H1 (cell line): Measurements from ENCODE around the gene USP54. TPM values are rescaled to one million over a fixed set of nuclear protein-coding genes. Genes with fewer than 3 reads are reported as not detected.

Experiments used
- CTCF ChIA-PET: fragments of 300-600 bp; sonication (Branson Sonifier 250); formaldehyde crosslinking; loops from one replicate; lab custom pipeline; 2021; ENCODE audit not compliant: partially characterized antibody; lab: Charles Lee
- POLR2A ChIA-PET: fragments of 300-600 bp; sonication (Branson Sonifier 250); formaldehyde crosslinking; loops from one replicate; lab custom pipeline; 2021; ENCODE audit warnings: inconsistent platforms; ENCODE audit not compliant: partially characterized antibody; lab: Charles Lee
- DNase-seq, 2 experiments: peaks; one replicate each; pipeline versions ENCODE4 v3.0.0 to v3.0.0-alpha.2; 2010 to 2022; ENCODE audit warnings: low spot score in 2 of 2, low read depth in 1 of 2, mixed read lengths in 1 of 2
- FAIRE-seq: peaks from 2 replicates; lab custom pipeline; 2011; peaks lifted over from hg19 to GRCh38; lab: Jason Lieb, UNC
- H2AFZ ChIP-seq: 2 replicates; pipeline ENCODE4 v1.8.1; 2012; ENCODE audit warnings: low read length, inconsistent platforms
- H2AK5ac ChIP-seq: 2 replicates; pipeline ENCODE4 v1.6.1; 2013; ENCODE audit warnings: low read depth, low read length
- H2BK120ac ChIP-seq: replicated peaks from 2 replicates; pipeline ENCODE3; 2013; ENCODE audit warnings: low read depth, low read length, inconsistent platforms
- H2BK12ac ChIP-seq: 2 replicates; pipeline ENCODE4 v1.6.1; 2013; ENCODE audit warnings: low read depth, low read length
- H2BK15ac ChIP-seq: 2 replicates; pipeline ENCODE4 v1.6.1; 2013; ENCODE audit warnings: low read length
- H2BK20ac ChIP-seq: 2 replicates; pipeline ENCODE4 v1.6.1; 2013; ENCODE audit warnings: low read length
- H2BK5ac ChIP-seq: 2 replicates; pipeline ENCODE4 v1.6.1; 2013; ENCODE audit warnings: low read depth, low read length
- H3K14ac ChIP-seq: 2 replicates; pipeline ENCODE4 v1.6.1; 2013; ENCODE audit warnings: inconsistent platforms; ENCODE audit not compliant: insufficient read length
- H3K18ac ChIP-seq: 2 replicates; pipeline ENCODE4 v1.6.1; 2013; ENCODE audit warnings: low read length; ENCODE audit errors: extremely low read depth
- H3K23ac ChIP-seq: 2 replicates; pipeline ENCODE4 v1.6.1; 2013; ENCODE audit warnings: inconsistent platforms; ENCODE audit not compliant: insufficient read length
- H3K23me2 ChIP-seq: 2 replicates; pipeline ENCODE4 v1.6.1; 2013; ENCODE audit warnings: low read depth, low read length
- H3K27ac ChIP-seq: 2 replicates; pipeline ENCODE4 v1.6.1; 2011; ENCODE audit warnings: low read depth, low read length, inconsistent platforms
- H3K27me3 ChIP-seq, 4 experiments: replicated peaks in 1 of 4; 1 replicate in 1 of 4; 2 replicates in 3 of 4; pipeline versions ENCODE4 v1.6.1 to v1.8.1; 2011 to 2013; ENCODE audit warnings: low read length in 3 of 4, mild to moderate bottlenecking in 3 of 4, inconsistent platforms in 2 of 4, mixed read lengths in 2 of 4, moderate library complexity in 1 of 4; ENCODE audit not compliant: control insufficient read depth in 3 of 4, insufficient read depth in 3 of 4; ENCODE audit errors: extremely low read depth in 1 of 4
- H3K36me3 ChIP-seq, 4 experiments: 2 replicates each; pipeline versions ENCODE4 v1.6.1 to v1.8.1; 2011 to 2013; ENCODE audit warnings: mild to moderate bottlenecking in 4 of 4, low read length in 3 of 4, moderate library complexity in 2 of 4, control low read depth in 1 of 4, inconsistent platforms in 1 of 4; ENCODE audit not compliant: insufficient read depth in 4 of 4, control insufficient read depth in 2 of 4
- H3K4ac ChIP-seq: replicated peaks from 2 replicates; pipeline ENCODE3; 2013; ENCODE audit warnings: low read length, low read depth, mixed read lengths, inconsistent platforms; ENCODE audit not compliant: insufficient read length
- H3K4me1 ChIP-seq, 4 experiments: replicated peaks in 1 of 4; 1 replicate in 1 of 4; 2 replicates in 3 of 4; pipeline versions ENCODE4 v1.6.1 to v1.8.1; 2011 to 2013; ENCODE audit warnings: low read length in 3 of 4, inconsistent platforms in 2 of 4, mixed read lengths in 1 of 4; ENCODE audit not compliant: insufficient read depth in 4 of 4, control insufficient read depth in 3 of 4
- H3K4me2 ChIP-seq, 2 experiments: 2 replicates each; pipeline versions ENCODE4 v1.6.1 to v1.8.1; 2011 to 2013; ENCODE audit warnings: low read depth in 2 of 2, low read length in 2 of 2, control low read depth in 1 of 2, inconsistent platforms in 1 of 2, mild to moderate bottlenecking in 1 of 2; ENCODE audit not compliant: insufficient read depth in 1 of 2
- H3K4me3 ChIP-seq, 4 experiments: fragments of 200-600, 300-600 bp in 1 of 4; sonication (generic), shearing (Covaris generic), sonication (Bioruptor Twin) in 1 of 4; 2 replicates each; pipeline versions ENCODE4 v1.5.1 to v1.8.1; 2011 to 2016; ENCODE audit warnings: low read length in 4 of 4, low read depth in 3 of 4, control low read depth in 2 of 4, inconsistent platforms in 2 of 4, mild to moderate bottlenecking in 2 of 4, mixed read lengths in 1 of 4, moderate library complexity in 1 of 4; ENCODE audit not compliant: insufficient read depth in 2 of 4; ENCODE audit errors: extremely low read depth in 1 of 4
- H3K56ac ChIP-seq: replicated peaks from 2 replicates; pipeline ENCODE3; 2013; ENCODE audit warnings: low read depth, mild to moderate bottlenecking, mixed read lengths, low read length, inconsistent platforms; ENCODE audit not compliant: insufficient read length
- H3K79me1 ChIP-seq: 2 replicates; pipeline ENCODE4 v1.6.1; 2013; ENCODE audit warnings: low read depth, low read length, control low read depth
- H3K79me2 ChIP-seq, 2 experiments: 2 replicates each; pipeline versions ENCODE4 v1.6.1 to v1.8.1; 2012 to 2013; ENCODE audit warnings: low read length in 2 of 2, mild to moderate bottlenecking in 2 of 2, inconsistent platforms in 1 of 2; ENCODE audit not compliant: insufficient read depth in 2 of 2, control insufficient read depth in 1 of 2
- H3K9ac ChIP-seq, 4 experiments: replicated peaks in 1 of 4; 1 replicate in 1 of 4; 2 replicates in 3 of 4; pipeline versions ENCODE4 v1.6.1 to v1.8.1; 2011 to 2013; ENCODE audit warnings: low read depth in 3 of 4, low read length in 3 of 4, control low read depth in 2 of 4, mild to moderate bottlenecking in 2 of 4, moderate library complexity in 2 of 4, inconsistent platforms in 1 of 4; ENCODE audit errors: extremely low read depth in 1 of 4
- H3K9me3 ChIP-seq, 2 experiments: 2 replicates each; pipeline versions ENCODE4 v1.6.1 to v1.8.1; 2012 to 2013; ENCODE audit warnings: mild to moderate bottlenecking in 2 of 2, moderate library complexity in 2 of 2, control low read depth in 1 of 2, inconsistent platforms in 1 of 2, low read depth in 1 of 2, low read length in 1 of 2, mixed read lengths in 1 of 2; ENCODE audit not compliant: insufficient read depth in 2 of 2
- H4K20me1 ChIP-seq, 2 experiments: replicated peaks in 1 of 2; 2 replicates each; pipeline versions ENCODE3 to v1.8.1; 2011 to 2013; ENCODE audit warnings: inconsistent platforms in 2 of 2, low read length in 2 of 2, mild to moderate bottlenecking in 1 of 2; ENCODE audit not compliant: insufficient read depth in 2 of 2, control insufficient read depth in 1 of 2
- H4K5ac ChIP-seq: 2 replicates; pipeline ENCODE4 v1.6.1; 2013; ENCODE audit warnings: low read length, low read depth, mixed read lengths, inconsistent platforms; ENCODE audit not compliant: insufficient read length
- H4K8ac ChIP-seq: 2 replicates; pipeline ENCODE4 v1.8.0; 2013; ENCODE audit warnings: mild to moderate bottlenecking, moderate library complexity, low read length, inconsistent platforms; ENCODE audit not compliant: insufficient read depth; ENCODE audit errors: extremely low read depth
- H4K91ac ChIP-seq: replicated peaks from 2 replicates; pipeline ENCODE3; 2013; ENCODE audit warnings: low read length, mixed read lengths, inconsistent platforms; ENCODE audit not compliant: insufficient read length
- BACH1 ChIP-seq: IDR thresholded peaks from 2 replicates; pipeline ENCODE4 v1.6.1; 2012; ENCODE audit warnings: low read length, improper control_type of control experiment
- BCL11A ChIP-seq, 2 experiments: IDR thresholded peaks; one replicate each; pipeline ENCODE4 v1.6.1; 2011; ENCODE audit warnings: low read depth in 2 of 2, low read length in 2 of 2, mild to moderate bottlenecking in 2 of 2
- CEBPB ChIP-seq: IDR thresholded peaks from 2 replicates; pipeline ENCODE4 v1.6.1; 2012; ENCODE audit warnings: low read depth, low read length
- CHD1 ChIP-seq: IDR thresholded peaks from 2 replicates; pipeline ENCODE4 v1.6.1; 2012; ENCODE audit warnings: low read depth, low read length, improper control_type of control experiment
- GTF2F1 ChIP-seq: IDR thresholded peaks from 2 replicates; pipeline ENCODE4 v1.6.1; 2012; ENCODE audit warnings: low read depth, low read length, improper control_type of control experiment, borderline replicate concordance
- JUND ChIP-seq: IDR thresholded peaks from 2 replicates; pipeline ENCODE4 v1.6.1; 2011; ENCODE audit warnings: mild to moderate bottlenecking, improper control_type of control experiment, low read length
- KDM1A ChIP-seq: fragments of 200-600, 300-600 bp; sonication (generic); IDR thresholded peaks from 2 replicates; pipeline ENCODE4 v1.7.1; 2016; ENCODE audit warnings: mild to moderate bottlenecking, low read length, borderline replicate concordance
- POLR2A ChIP-seq, 2 experiments: IDR thresholded peaks; 1 replicate in 1 of 2; 2 replicates in 1 of 2; pipeline ENCODE4 v1.6.1; 2011; ENCODE audit warnings: low read depth in 2 of 2, low read length in 2 of 2, mild to moderate bottlenecking in 2 of 2; ENCODE audit errors: control extremely low read depth in 1 of 2
- RFX5 ChIP-seq: IDR thresholded peaks from 2 replicates; pipeline ENCODE4 v1.6.1; 2011; ENCODE audit warnings: low read depth, low read length, improper control_type of control experiment, borderline replicate concordance
- RNF2 ChIP-seq: fragments of 200-900, 300-1000 bp; sonication (generic); IDR thresholded peaks from 2 replicates; pipeline ENCODE4 v1.7.1; 2016; ENCODE audit warnings: borderline replicate concordance, low read depth, mild to moderate bottlenecking, antibody characterized with exemption, low read length; ENCODE audit not compliant: poor library complexity, severe bottlenecking; ENCODE audit errors: missing control alignments
- SIX5 ChIP-seq: IDR thresholded peaks from 2 replicates; pipeline ENCODE4 v1.6.1; 2011; ENCODE audit warnings: mild to moderate bottlenecking, low read depth, low read length
- SP4 ChIP-seq: IDR thresholded peaks from 2 replicates; pipeline ENCODE4 v1.6.1; 2012; ENCODE audit warnings: low read length, inconsistent platforms
- TBP ChIP-seq: IDR thresholded peaks from 2 replicates; pipeline ENCODE4 v1.6.1; 2011; ENCODE audit warnings: low read depth, low read length, improper control_type of control experiment
- WGBS, 2 experiments: shearing (Covaris generic) in 1 of 2; methylation state at CpG; one replicate each; pipeline versions ENCODE4 v1.1.6 to v1.1.7; 2013 to 2015; ENCODE audit warnings: low lambda C conversion rate in 2 of 2, mixed read lengths in 2 of 2, inconsistent platforms in 1 of 2, low coverage in 1 of 2, missing lambda C conversion rate in 1 of 2; ENCODE audit not compliant: insufficient replicate concordance in 2 of 2, insufficient coverage in 1 of 2, insufficient read length in 1 of 2; ENCODE audit errors: extremely low coverage in 1 of 2, missing lambda C conversion rate in 1 of 2; 5-methylcytosine and 5-hydroxymethylcytosine counted together
- polyA plus RNA-seq, 7 experiments: library from polyadenylated mRNA; depleted of rRNA in 3 of 7; stranded (reverse) in 5 of 7; unstranded in 2 of 7; fragments of >200 nt in 5 of 7; fragments of 200-250 nt in 2 of 7; gene quantifications; 1 replicate in 5 of 7; 2 replicates in 1 of 7; 4 replicates in 1 of 7; pipeline versions ENCODE4 v1.2.1 to v1.2.3, GENCODE V29; 2011 to 2013; ENCODE audit warnings: missing spikeins in 2 of 7, mixed read lengths in 2 of 7
- total RNA-seq: library from RNA; stranded (reverse); fragmentation: NEBNext Ultra II Directional; extraction: Animal tissue kit (Norgen Biotek cat#: 25700); gene quantifications from 2 replicates; pipeline ENCODE4 v1.2.1, GENCODE V29; 2021
- TF ChIP-seq, protein P1 (sequence below): IDR thresholded peaks from 2 replicates; pipeline ENCODE4 v1.6.1; 2011; ENCODE audit warnings: low read depth, mild to moderate bottlenecking, low read length; ENCODE audit not compliant: insufficient read depth
- TF ChIP-seq, protein P2 (sequence below): IDR thresholded peaks from 2 replicates; pipeline ENCODE4 v1.6.1; 2012; ENCODE audit warnings: inconsistent platforms

USP54 gene
- total and polyA plus RNA-seq, 2 of the 8 experiments (the other 6 are each of a cell fraction or from before 2014, with no cell fraction given), result 46.2 to 65.6 TPM

DNA sequence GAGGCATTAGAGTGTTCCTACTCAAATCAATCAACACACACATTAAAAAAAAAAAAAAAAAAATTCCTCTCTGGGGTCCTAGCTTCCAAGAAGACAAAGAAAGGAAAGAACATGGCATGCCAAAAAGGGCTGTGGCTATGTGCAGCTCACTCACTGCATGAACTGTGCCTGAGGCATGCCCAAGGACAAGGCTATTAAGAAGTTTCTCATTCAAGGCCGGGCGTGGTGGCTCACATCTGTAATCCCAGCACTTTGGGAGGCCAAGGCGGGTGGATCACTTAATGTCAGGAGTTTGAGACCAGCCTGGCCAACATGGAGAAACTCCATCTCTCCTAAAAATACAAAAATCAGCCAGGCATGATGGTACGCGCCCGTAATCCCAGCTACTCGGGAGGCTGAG lies 53.4 kb downstream of the USP54 start:
- Histone ChIP-seq H4K8ac (no peak overlapping the region), H3K79me1 (no peaks in the 10 kb centered on the region), H3K36me3 (peaks cover 5 to 33% (median 18%) of the 10 kb centered on the region in 4 experiments; a peak in 7 of 8 replicates), H3K18ac (no peak overlapping the region), H3K4me1 (no peaks in the 10 kb centered on the region), H3K23ac (no peak overlapping the region), H2BK20ac (no peak overlapping the region), H4K5ac (no peak overlapping the region), H4K91ac (no peak overlapping the region), H2BK12ac (no peak overlapping the region), H2AK5ac (no peak overlapping the region), H2AFZ (no peak overlapping the region), H3K4me2 (no peak overlapping the region), H3K9me3 (no peaks in the 10 kb centered on the region), H3K27ac (no peak overlapping the region), H2BK120ac (no peak overlapping the region), H3K4ac (no peak overlapping the region), H4K20me1 (peaks cover 0 to 2% of the 10 kb centered on the region in 2 experiments), H3K9ac (no peak overlapping the region), H3K27me3 (no peaks in the 10 kb centered on the region), H2BK15ac (no peak overlapping the region), H3K23me2 (peaks cover 2% of the 10 kb centered on the region; the same call in 1 of the 2 replicates), H3K79me2 (no peaks in the 10 kb centered on the region), H3K4me3 (no peak overlapping the region), H3K56ac (no peak overlapping the region), H3K14ac (no peak overlapping the region), H2BK5ac (no peak overlapping the region)
- POLR2A ChIA-PET, result interaction anchor here (0.7 kb wide), 1 partner anchor 8 kb away, joined by 3 read pairs; no protein-coding TSS in a partner anchor
- CTCF ChIA-PET, result interaction anchor here (2.4 to 13.1 kb wide), 2 partner anchors 8 to 107 kb away, joined by 17 to 271 read pairs; partner anchors contain the start of gene MYOZ1
- DNase-seq (no peak), FAIRE-seq (no peak)
- WGBS, 2 experiments, result 97% methylated on average over 7 of the region's 7 CpGs; no CpG with 5 or more reads in 1 of the 2 experiments
- TF ChIP-seq, protein P1, sequence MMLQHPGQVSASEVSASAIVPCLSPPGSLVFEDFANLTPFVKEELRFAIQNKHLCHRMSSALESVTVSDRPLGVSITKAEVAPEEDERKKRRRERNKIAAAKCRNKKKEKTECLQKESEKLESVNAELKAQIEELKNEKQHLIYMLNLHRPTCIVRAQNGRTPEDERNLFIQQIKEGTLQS, result no peak
- TF ChIP-seq RFX5 (no peak), CHD1 (no peak), GTF2F1 (no peak), CEBPB (no peak), BCL11A (IDR thresholded peaks at IDR 0.05; ENCODE audit: low read depth in 2 of 2, low read length in 2 of 2) (no peak), POLR2A (IDR thresholded peaks at IDR 0.05; ENCODE audit: control extremely low read depth in 1 of 2, low read depth in 2 of 2, low read length in 2 of 2) (no peak), SIX5 (no peak), BACH1 (no peak), KDM1A (no peak), JUND (no peak), SP4 (no peak), TBP (no peak), RNF2 (no peak)
- TF ChIP-seq, protein P2, sequence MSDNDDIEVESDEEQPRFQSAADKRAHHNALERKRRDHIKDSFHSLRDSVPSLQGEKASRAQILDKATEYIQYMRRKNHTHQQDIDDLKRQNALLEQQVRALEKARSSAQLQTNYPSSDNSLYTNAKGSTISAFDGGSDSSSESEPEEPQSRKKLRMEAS, result no peak
